H9 (cell line): ENCODE results near the gene ACOX3. TPM values are rescaled to one million over a fixed set of nuclear protein-coding genes. Genes with fewer than 3 reads are reported as not detected.

ENCODE experiments used
- DNase-seq: peaks from one replicate; pipeline ENCODE4 v3.0.0-alpha.2; 2017
- H2AFZ ChIP-seq: one replicate; pipeline ENCODE4 v1.6.1; 2013; ENCODE audit warnings: mild to moderate bottlenecking, low read length, control low read depth, moderate library complexity
- H2AK5ac ChIP-seq: 2 replicates; pipeline ENCODE4 v1.6.1; 2013; ENCODE audit warnings: low read length, control low read depth, mixed read lengths; ENCODE audit not compliant: insufficient read length
- H2BK120ac ChIP-seq: one replicate; pipeline ENCODE4 v1.6.1; 2013; ENCODE audit warnings: low read depth, mild to moderate bottlenecking, low read length, control low read depth, inconsistent platforms; ENCODE audit not compliant: poor library complexity, severe bottlenecking
- H2BK12ac ChIP-seq: 2 replicates; pipeline ENCODE4 v1.6.1; 2013; ENCODE audit warnings: low read length, control low read depth, mixed read lengths, low read depth; ENCODE audit not compliant: insufficient read length
- H2BK15ac ChIP-seq: 2 replicates; pipeline ENCODE4 v1.6.1; 2013; ENCODE audit warnings: low read depth, low read length, control low read depth
- H2BK20ac ChIP-seq: one replicate; pipeline ENCODE4 v1.6.1; 2013; ENCODE audit warnings: low read depth, mild to moderate bottlenecking, low read length, control low read depth, inconsistent platforms; ENCODE audit not compliant: poor library complexity, severe bottlenecking
- H2BK5ac ChIP-seq: 2 replicates; pipeline ENCODE4 v1.6.1; 2013; ENCODE audit warnings: low read length, control low read depth, mixed read lengths; ENCODE audit not compliant: insufficient read length
- H3K14ac ChIP-seq: 2 replicates; pipeline ENCODE4 v1.6.1; 2013; ENCODE audit warnings: low read length, control low read depth; ENCODE audit not compliant: insufficient read depth
- H3K18ac ChIP-seq: 2 replicates; pipeline ENCODE4 v1.6.1; 2013; ENCODE audit warnings: low read depth, mild to moderate bottlenecking, mixed read lengths, low read length, control low read depth; ENCODE audit not compliant: insufficient read length
- H3K23ac ChIP-seq: 2 replicates; pipeline ENCODE4 v1.6.1; 2013; ENCODE audit warnings: low read length, control low read depth, mixed read lengths, low read depth; ENCODE audit not compliant: insufficient read length
- H3K23me2 ChIP-seq: 2 replicates; pipeline ENCODE4 v1.6.1; 2013; ENCODE audit warnings: low read depth, mild to moderate bottlenecking, mixed read lengths, low read length, control low read depth; ENCODE audit not compliant: insufficient read length, poor library complexity, severe bottlenecking
- H3K27ac ChIP-seq: 2 replicates; pipeline ENCODE4 v1.5.1; 2013; ENCODE audit warnings: low read length, control low read depth, mixed read lengths, low read depth; ENCODE audit not compliant: insufficient read length
- H3K27me3 ChIP-seq: 2 replicates; pipeline ENCODE4 v1.6.1; 2013; ENCODE audit warnings: low read length, control low read depth, inconsistent platforms; ENCODE audit not compliant: insufficient read depth
- H3K4ac ChIP-seq: 2 replicates; pipeline ENCODE4 v1.6.1; 2013; ENCODE audit warnings: low read depth, mild to moderate bottlenecking, control low read depth, inconsistent platforms, low read length, moderate library complexity
- H3K4me1 ChIP-seq: 2 replicates; pipeline ENCODE4 v1.6.1; 2013; ENCODE audit warnings: low read length, control low read depth, inconsistent platforms; ENCODE audit not compliant: insufficient read depth
- H3K4me2 ChIP-seq: 2 replicates; pipeline ENCODE4 v1.6.1; 2013; ENCODE audit warnings: low read length, control low read depth, mixed read lengths; ENCODE audit not compliant: insufficient read length, insufficient read depth
- H3K56ac ChIP-seq: 2 replicates; pipeline ENCODE4 v1.6.1; 2013; ENCODE audit warnings: low read depth, mild to moderate bottlenecking, mixed read lengths, low read length, control low read depth; ENCODE audit not compliant: insufficient read length
- H3K79me1 ChIP-seq: 2 replicates; pipeline ENCODE4 v1.6.1; 2013; ENCODE audit warnings: low read depth, mild to moderate bottlenecking, moderate library complexity, low read length, control low read depth, inconsistent platforms; ENCODE audit not compliant: insufficient read depth, poor library complexity, severe bottlenecking
- H3K79me2 ChIP-seq: 2 replicates; pipeline ENCODE4 v1.6.1; 2013; ENCODE audit warnings: low read length, control low read depth, inconsistent platforms; ENCODE audit not compliant: insufficient read depth
- H3K9ac ChIP-seq: 2 replicates; pipeline ENCODE4 v1.6.1; 2013; ENCODE audit warnings: low read length, control low read depth, mixed read lengths; ENCODE audit not compliant: insufficient read length; ENCODE audit errors: extremely low read depth
- H3K9me3 ChIP-seq: one replicate; pipeline ENCODE4 v1.6.1; 2013; ENCODE audit warnings: low read depth, low read length, inconsistent platforms; ENCODE audit not compliant: control insufficient read depth
- H3T11ph ChIP-seq: one replicate; pipeline ENCODE4 v1.6.1; 2013; ENCODE audit warnings: mild to moderate bottlenecking, low read length, control low read depth, inconsistent platforms
- H4K20me1 ChIP-seq: one replicate; pipeline ENCODE4 v1.6.1; 2013; ENCODE audit not compliant: control insufficient read depth, insufficient read length, insufficient read depth
- H4K5ac ChIP-seq: 2 replicates; pipeline ENCODE4 v1.6.1; 2013; ENCODE audit warnings: low read depth, mild to moderate bottlenecking, mixed read lengths, low read length, control low read depth; ENCODE audit not compliant: insufficient read length
- H4K8ac ChIP-seq: replicated peaks from 2 replicates; pipeline ENCODE4 v1.6.1; 2013; ENCODE audit warnings: low read length, control low read depth, mixed read lengths, low read depth; ENCODE audit not compliant: insufficient read length
- H4K91ac ChIP-seq: 2 replicates; pipeline ENCODE4 v1.6.1; 2013; ENCODE audit warnings: low read depth, mild to moderate bottlenecking, moderate library complexity, mixed read lengths, low read length, control low read depth; ENCODE audit not compliant: insufficient read length
- H3K27ac Mint-ChIP-seq, 3 experiments: 2 replicates in 2 of 3; 3 replicates in 1 of 3; pipeline ENCODE4 v1.8.0; 2020 to 2021; ENCODE audit warnings: mixed read lengths in 3 of 3, mild to moderate bottlenecking in 1 of 3, moderate library complexity in 1 of 3
- H3K27me3 Mint-ChIP-seq: 2 replicates; pipeline ENCODE4 v1.8.0; 2021; ENCODE audit warnings: low read depth, mild to moderate bottlenecking, moderate library complexity, mixed read lengths
- H3K36me3 Mint-ChIP-seq, 3 experiments: 2 replicates in 2 of 3; 3 replicates in 1 of 3; pipeline ENCODE4 v1.8.0; 2020 to 2021; ENCODE audit warnings: low read depth in 3 of 3, mixed read lengths in 3 of 3; ENCODE audit not compliant: insufficient read depth in 1 of 3
- H3K4me1 Mint-ChIP-seq, 2 experiments: 2 replicates each; pipeline ENCODE4 v1.8.0; 2020; ENCODE audit warnings: mixed read lengths in 2 of 2
- H3K4me3 Mint-ChIP-seq, 2 experiments: 2 replicates in 1 of 2; 3 replicates in 1 of 2; pipeline ENCODE4 v1.8.0; 2020 to 2021; ENCODE audit warnings: mild to moderate bottlenecking in 2 of 2, mixed read lengths in 2 of 2, moderate library complexity in 1 of 2
- H3K9me3 Mint-ChIP-seq, 2 experiments: 2 replicates in 1 of 2; 3 replicates in 1 of 2; pipeline ENCODE4 v1.8.0; 2020; ENCODE audit warnings: mild to moderate bottlenecking in 2 of 2, mixed read lengths in 2 of 2, moderate library complexity in 1 of 2
- CTCF ChIP-seq: fragments of 200-600 bp; sonication (generic); conservative IDR thresholded peaks from 3 replicates; pipeline ENCODE4 v1.8.0; 2021; ENCODE audit warnings: antibody characterized with exemption, mild to moderate bottlenecking
- WGBS: extraction: QIAGEN DNeasy Blood & Tissue Kit; methylation state at CpG from one replicate; pipeline ENCODE4 v1.1.7; 2013; ENCODE audit warnings: missing lambda C conversion rate, low lambda C conversion rate, mixed read lengths; ENCODE audit not compliant: insufficient read length; ENCODE audit errors: extremely low coverage; 5-methylcytosine and 5-hydroxymethylcytosine counted together
- total RNA-seq: library from RNA; stranded (reverse); gene quantifications from 2 replicates; pipeline ENCODE4 v1.2.1, GENCODE V29; 2021

ACOX3 gene
- total RNA-seq, 1 experiment from 2014 or later: 13.8 TPM

- no peak overlapping the region for H3K4me2 ChIP-seq
- no peaks in the 10 kb centered on the region for H3K27me3 Mint-ChIP-seq
- no peak overlapping the region for H3K27ac Mint-ChIP-seq
- H2BK20ac ChIP-seq: no peak overlapping the region
- no peak overlapping the region for H3K18ac ChIP-seq
- H3K4me1 Mint-ChIP-seq: peaks cover 23 to 28% of the 10 kb centered on the region in 2 experiments
- H3K27ac ChIP-seq: no peak overlapping the region
- no peak overlapping the region for H3K4ac ChIP-seq
- no peak overlapping the region for H3T11ph ChIP-seq
- TF ChIP-seq CTCF: no peak
- H3K14ac ChIP-seq: no peak overlapping the region
- no peaks in the 10 kb centered on the region for H3K79me1 ChIP-seq
- H4K8ac ChIP-seq: no peak overlapping the region
- H3K36me3 Mint-ChIP-seq: peaks cover 0 to 5% (median 3%) of the 10 kb centered on the region in 3 experiments; a peak in 4 of 7 replicates
- H4K91ac ChIP-seq: no peak overlapping the region
- H3K4me3 Mint-ChIP-seq: no peak overlapping the region
- peaks cover 3% of the 10 kb centered on the region; the same call in 1 of the 2 replicates for H3K4me1 ChIP-seq
- no peak overlapping the region for H2BK15ac ChIP-seq
- no peaks in the 10 kb centered on the region for H3K79me2 ChIP-seq
- WGBS: no CpG with 5 or more reads among the region's 8 CpGs
- no peaks in the 10 kb centered on the region for H3K23me2 ChIP-seq
- no peak overlapping the region for H2AK5ac ChIP-seq
- no peak overlapping the region for H2BK120ac ChIP-seq
- H3K27me3 ChIP-seq: no peaks in the 10 kb centered on the region
- H2BK5ac ChIP-seq: no peak overlapping the region
- H4K20me1 ChIP-seq: no peaks in the 10 kb centered on the region
- H3K9me3 Mint-ChIP-seq: no peaks in the 10 kb centered on the region
- no peak overlapping the region for H3K9ac ChIP-seq
- H3K56ac ChIP-seq: no peak overlapping the region
- no peak for DNase-seq
- H3K23ac ChIP-seq: no peak overlapping the region
- H3K9me3 ChIP-seq: no peaks in the 10 kb centered on the region
- no peak overlapping the region for H2BK12ac ChIP-seq
- no peak overlapping the region for H2AFZ ChIP-seq
- H4K5ac ChIP-seq: no peak overlapping the region
These were observed 46.9 kb downstream of the ACOX3 start for GRCh38 chr4:8393593-8394038.
